ENCODE results near the gene SLC44A5.

SLC44A5 gene

DNA sequence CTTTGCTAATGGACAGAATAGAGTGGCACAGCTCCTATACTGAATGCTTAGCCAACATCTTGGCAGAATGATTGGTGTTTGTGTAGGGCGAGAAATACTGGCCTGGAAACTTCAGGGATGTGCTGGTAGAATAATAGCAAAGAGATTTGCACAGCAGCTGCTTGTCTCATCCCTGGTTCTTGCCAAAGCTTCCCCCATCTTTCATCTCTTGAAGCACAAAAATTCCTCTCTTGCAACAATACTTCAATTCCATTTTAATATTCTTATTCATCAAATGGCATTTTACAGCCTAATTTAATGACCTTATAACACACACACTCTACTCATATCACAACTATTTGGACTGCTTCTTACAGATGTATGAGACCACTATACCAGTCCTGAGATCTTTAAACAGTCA, 439.0 kb downstream of the SLC44A5 start:
- DNase-seq: peak; percentile 63

DNA sequence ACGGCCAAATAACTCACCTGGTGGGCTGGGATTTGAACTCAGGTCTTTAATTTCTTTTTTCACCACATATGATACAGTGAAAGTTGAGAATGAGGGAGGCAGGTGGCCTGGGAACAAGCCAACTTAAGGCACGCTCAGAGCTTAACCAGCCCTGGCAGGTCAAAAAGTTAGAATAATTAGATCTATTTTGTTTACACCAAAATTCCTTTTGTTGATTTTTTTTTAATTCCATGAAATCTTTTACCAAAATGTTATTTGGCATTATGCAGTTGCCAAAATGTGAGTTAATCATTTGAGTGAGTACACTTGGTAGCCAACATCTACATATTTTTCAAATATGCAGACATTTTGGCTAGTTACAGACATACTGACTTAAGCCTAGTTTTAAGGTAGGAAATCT, 439.9 kb downstream of the SLC44A5 start:
- DNase-seq: peak; percentile 38

DNA sequence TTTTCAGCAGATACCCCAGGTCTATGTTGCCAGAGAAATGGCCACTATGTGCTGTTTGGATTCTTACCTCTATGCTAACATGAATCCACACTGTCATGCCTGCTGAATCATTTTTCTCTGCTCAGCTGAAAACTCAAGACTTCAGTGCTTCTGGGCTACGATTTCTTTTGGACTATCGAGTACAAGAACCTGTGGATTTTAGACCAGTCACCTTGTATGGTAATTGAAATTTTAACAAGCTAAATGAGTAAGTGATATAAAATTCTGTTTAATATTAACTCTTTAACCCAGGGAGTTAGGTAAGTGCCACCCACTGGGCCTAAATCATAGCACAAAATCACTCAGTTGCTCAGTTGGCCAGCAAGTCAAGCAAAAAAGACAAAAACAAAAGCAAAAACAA, 440.9 kb downstream of the SLC44A5 start:
- no peak for DNase-seq

DNA sequence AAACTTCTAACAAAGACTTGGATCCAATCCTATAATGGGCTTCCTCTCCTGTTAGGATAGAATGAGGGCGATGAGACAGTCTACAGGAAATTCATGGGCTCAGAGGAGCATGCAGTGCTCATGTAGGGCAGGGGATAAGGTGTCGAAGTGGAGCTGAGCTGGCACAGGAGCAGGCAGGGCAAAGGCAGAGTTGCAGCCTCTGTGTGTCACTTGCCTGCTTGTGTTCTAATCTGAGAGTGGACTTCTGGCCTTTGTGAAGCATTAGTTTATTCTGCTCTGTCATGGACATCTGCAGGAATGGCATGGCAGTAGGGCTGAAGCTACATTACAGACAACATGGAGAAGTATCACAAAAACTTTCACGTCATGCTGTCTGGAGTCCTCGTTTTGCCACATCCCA, 444.1 kb downstream of the SLC44A5 start:
- DNase-seq: no peak

DNA sequence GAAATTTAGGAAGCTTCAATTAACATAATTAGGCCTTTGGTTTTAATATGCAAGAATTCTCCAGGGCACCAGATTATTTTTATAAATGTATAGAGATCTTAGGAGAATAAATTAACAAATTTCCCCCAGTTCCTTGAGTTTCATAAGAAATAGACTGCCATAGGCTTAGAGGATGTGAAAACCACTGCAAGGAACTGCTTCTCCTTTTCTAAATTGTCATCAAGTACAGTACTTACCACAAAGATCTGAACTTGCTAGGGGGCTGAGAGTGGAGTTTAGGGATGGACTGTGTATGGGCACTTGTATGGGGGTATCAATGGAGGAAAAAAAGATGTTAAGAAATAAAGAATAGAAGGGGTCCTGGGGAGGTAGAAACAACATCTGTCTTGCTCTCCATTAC, 445.6 kb downstream of the SLC44A5 start:
- no peak for DNase-seq

DNA sequence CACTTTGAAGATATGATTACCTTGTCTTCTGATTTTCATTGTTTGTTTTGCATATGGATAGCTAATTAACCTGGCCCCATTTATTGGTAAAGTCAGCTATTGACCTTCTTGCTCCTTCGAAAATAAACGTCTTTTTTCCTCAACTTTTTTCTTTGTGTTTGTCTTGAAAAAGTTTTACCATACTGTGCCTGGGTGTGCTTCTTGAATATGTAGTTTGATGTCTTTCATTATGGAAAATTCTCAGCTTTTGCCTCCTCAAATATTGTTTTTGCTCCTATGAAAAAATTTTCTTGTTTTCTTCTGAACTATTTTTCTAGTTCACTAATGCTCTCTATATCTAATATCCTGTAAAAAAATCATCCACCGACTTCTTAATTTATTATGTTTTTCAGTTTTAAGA, 451.8 kb downstream of the SLC44A5 start:
- no peak for DNase-seq
